ENCODE data around the gene TRAF6.

- TF ChIP-seq, protein P1, sequence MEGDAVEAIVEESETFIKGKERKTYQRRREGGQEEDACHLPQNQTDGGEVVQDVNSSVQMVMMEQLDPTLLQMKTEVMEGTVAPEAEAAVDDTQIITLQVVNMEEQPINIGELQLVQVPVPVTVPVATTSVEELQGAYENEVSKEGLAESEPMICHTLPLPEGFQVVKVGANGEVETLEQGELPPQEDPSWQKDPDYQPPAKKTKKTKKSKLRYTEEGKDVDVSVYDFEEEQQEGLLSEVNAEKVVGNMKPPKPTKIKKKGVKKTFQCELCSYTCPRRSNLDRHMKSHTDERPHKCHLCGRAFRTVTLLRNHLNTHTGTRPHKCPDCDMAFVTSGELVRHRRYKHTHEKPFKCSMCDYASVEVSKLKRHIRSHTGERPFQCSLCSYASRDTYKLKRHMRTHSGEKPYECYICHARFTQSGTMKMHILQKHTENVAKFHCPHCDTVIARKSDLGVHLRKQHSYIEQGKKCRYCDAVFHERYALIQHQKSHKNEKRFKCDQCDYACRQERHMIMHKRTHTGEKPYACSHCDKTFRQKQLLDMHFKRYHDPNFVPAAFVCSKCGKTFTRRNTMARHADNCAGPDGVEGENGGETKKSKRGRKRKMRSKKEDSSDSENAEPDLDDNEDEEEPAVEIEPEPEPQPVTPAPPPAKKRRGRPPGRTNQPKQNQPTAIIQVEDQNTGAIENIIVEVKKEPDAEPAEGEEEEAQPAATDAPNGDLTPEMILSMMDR (IDR thresholded peaks at IDR 0.05): no peak
- no peak for TF ChIP-seq EZH2 (IDR thresholded peaks at IDR 0.05; ENCODE audit: borderline replicate concordance, insufficient read depth, low read depth, low read length, poor library complexity, severe bottlenecking)
Observed at GRCh38 chr11:36532941-36533601, 23.0 kb upstream of the TRAF6 start.

Data from B cell (primary cell).